HG03469 (cell line): Measurements from ENCODE around the gene CPHXL.

Experiments
- ATAC-seq: cut with Tn5 transposase; IDR thresholded peaks from one replicate; pipeline ENCODE4 v1.9.1; 2021; ENCODE audit warnings: mild to moderate bottlenecking, moderate library complexity, moderate number of reproducible peaks; ENCODE audit not compliant: unreplicated experiment

Gene CPHXL

GRCh38 chr16:75726390-75726789, at the start of gene CPHXL:
Gene CPHXL, minus strand, starts transcription at chr16:75726490. Its CDS starts 48 bp downstream, at chr16:75726442.
- no peak for ATAC-seq

- ATAC-seq: no peak
Measured at GRCh38 chr16:75774197-75774596, 47.9 kb upstream of the CPHXL start.

DNA sequence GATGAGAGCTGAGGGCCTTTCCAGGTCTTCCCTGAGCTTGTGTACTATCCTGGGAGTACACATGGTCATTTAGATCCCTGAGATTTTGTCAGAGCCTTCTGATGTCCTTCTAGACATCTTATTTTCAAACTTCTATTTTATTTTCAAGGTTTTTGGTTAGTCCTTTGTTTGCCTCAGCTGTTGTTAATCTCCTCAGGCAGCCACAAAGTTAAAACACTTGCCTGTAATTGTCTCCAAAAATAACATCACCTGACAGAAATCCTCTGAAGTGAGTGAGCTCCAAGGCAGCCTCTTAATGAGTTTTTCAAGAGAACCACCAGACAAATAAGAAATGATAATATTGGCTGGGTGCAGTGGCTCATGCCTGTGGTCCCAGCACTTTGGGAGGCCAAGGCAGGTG, 43.8 kb upstream of the CPHXL start:
- no peak for ATAC-seq

GRCh38 chr16:75764154-75764768, 38.0 kb upstream of the CPHXL start:
- ATAC-seq: peak; percentile 94

GRCh38 chr16:75763204-75763603, 36.9 kb upstream of the CPHXL start:
- no peak for ATAC-seq

GRCh38 chr16:75762746-75763145, 36.5 kb upstream of the CPHXL start:
- ATAC-seq: no peak

DNA sequence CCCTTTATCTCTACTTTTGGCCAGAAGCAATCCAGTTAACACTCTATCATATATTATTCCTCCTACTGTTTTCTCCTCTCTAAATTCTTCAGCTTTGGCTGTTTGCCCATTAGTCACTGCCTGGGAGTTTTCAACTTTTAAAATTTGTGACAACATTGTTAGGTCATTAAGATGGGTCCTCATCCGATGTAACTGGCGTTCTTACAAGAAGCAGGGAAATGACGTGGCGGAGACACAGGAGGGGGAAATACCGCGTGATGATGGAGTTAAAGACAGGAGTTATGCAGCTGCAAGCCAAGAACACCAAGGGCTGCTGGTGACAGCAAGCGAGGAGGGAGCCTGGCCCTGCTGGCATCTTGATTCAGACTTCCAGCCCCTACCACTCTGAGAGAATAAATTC, 34.8 kb upstream of the CPHXL start:
- ATAC-seq: peak; percentile 21

GRCh38 chr16:75760018-75760519, 33.8 kb upstream of the CPHXL start:
- no peak for ATAC-seq

DNA sequence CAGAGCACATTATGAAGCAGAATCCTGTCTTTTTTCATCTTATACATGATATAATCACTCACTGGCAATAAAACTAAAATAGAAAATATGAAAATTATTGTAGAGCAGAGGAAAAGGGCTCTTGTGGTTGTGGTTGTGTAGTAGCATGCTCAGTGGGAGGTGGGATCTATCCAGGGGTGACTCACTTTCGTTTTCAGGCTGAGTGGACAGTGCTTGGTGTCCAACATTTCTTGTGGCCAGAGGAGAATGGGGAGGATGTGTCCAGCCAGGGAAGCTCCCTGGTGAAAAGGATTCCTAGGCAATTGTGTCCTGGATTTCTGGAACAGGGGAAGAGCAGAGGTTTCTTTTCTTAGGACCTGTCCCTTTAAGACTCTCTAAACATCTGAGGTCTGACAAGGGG, 31.9 kb upstream of the CPHXL start:
- ATAC-seq: no peak

DNA sequence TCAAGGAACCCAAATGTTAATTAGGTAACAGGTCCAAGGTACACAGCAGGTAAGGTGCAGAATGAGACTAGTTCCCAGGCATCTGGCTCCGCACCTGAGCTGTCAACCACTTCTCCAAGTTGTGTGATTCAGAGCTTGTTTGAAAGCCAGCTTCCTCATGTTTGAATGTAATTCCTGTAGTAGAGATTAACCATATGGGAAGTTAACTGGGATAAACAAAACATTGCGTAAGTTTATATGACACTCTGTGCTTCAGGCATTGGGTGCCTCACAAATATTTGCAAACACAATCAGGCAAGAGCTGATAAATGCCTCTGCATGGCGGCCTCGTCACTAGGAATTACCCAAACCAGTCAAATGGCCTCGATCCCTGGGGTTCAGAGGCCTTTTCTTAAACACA, 27.9 kb upstream of the CPHXL start:
- ATAC-seq: no peak

GRCh38 chr16:75750528-75750927, 24.2 kb upstream of the CPHXL start:
- no peak for ATAC-seq

- ATAC-seq: no peak
Measured at GRCh38 chr16:75746359-75746758, 20.1 kb upstream of the CPHXL start.

- ATAC-seq: no peak
Measured at GRCh38 chr16:75745823-75746222, 19.5 kb upstream of the CPHXL start.

DNA sequence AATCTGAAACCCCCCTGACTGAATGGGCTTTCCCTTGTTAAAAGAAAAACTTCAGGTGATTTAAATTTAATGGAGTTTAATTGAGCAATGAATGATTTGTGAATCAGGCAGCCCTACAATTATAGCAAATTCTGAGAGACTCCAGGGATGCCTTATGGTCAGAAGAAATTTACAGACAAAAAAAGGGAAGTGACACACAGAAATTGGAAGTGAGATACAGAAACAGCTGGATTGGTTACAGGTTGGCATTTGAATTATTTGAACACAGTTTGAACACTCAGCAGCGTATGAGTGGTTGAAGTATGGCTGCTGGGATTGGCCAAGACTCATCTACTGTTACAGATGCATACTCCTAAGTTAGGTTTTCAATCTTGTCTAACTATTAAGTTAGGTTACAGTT, 19.0 kb upstream of the CPHXL start:
- ATAC-seq: no peak

GRCh38 chr16:75742424-75743047, 16.2 kb upstream of the CPHXL start:
- ATAC-seq: no peak

GRCh38 chr16:75733305-75734211, 7.3 kb upstream of the CPHXL start:
- no peak for ATAC-seq

- no peak for ATAC-seq
Measured at GRCh38 chr16:75732871-75733270, 6.6 kb upstream of the CPHXL start.

DNA sequence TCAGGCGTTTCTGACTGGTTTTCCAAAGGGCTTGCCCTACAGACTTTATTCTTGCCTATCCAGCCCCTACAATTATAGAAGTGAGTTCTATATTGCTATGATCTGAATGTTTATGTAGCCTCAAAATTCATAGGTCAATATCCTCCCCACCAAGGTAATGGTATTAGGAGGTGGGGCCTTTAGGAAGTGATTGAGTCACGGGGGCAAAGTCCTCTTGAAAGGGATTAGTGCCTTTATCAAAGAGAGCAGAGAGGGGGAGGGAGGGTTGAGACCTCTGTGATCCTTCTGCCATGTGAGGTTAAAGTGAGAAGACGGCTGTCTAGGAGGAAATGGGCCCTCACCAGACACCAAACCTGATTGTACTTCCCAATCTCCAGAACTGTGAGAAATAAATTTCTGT, 931 bp upstream of the CPHXL start:
- ATAC-seq: no peak

DNA sequence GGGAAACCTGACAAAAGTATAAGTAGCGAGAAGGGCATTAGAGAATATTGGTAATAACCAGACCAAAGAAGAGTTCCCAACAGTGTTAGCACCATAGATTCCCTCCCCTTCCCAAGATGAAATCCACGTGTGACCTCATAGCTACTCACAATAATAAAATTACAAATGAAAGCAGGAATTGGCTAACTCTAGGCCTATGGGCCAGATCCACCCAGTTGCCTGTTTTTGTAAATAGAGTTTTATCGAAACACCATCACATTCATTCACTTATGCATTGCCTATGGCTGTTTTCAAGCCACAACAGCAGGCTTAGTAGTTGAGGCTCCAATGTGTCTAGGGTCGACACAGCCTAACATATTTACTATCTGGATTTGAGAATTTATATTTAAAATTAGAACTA, 7.8 kb downstream of the CPHXL start:
- no peak for ATAC-seq

DNA sequence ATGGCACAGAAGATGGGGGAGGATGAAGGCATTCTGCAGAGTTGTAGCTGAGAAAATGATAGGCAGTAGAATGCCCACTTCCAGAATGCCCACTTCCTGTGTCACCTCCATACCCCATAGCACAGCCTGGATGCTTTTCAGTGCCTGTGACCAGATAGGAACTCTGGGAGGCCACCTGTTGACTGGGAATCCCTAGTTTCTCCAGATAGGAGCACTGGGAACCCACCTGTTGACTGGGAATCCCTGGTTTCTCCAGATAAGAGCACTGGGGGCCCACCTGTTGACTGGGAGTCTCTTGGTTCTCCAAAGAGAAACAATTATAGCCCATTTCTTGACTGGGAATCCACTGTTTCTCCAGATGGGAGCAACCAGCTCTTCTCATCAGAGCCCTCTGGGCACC, 11.6 kb downstream of the CPHXL start:
- no peak for ATAC-seq

DNA sequence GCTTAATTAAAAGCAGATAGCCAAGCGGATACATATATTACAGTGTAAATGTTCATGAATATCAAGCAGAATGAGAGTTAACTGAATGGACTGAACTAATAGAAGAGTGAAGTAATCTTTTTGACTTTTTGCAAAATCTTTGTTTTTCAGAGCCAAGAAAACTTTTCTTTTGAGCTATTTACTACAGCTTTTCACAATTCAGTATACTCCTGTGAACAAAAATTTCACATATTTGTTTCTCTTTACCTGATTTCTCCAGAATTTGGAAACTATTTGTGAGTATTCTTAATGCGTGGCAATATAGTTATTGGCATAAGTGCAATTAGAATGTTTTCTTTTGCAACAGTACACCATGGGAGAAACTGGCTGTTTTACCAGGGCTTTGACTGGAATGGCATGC, 15.9 kb downstream of the CPHXL start:
- no peak for ATAC-seq

DNA sequence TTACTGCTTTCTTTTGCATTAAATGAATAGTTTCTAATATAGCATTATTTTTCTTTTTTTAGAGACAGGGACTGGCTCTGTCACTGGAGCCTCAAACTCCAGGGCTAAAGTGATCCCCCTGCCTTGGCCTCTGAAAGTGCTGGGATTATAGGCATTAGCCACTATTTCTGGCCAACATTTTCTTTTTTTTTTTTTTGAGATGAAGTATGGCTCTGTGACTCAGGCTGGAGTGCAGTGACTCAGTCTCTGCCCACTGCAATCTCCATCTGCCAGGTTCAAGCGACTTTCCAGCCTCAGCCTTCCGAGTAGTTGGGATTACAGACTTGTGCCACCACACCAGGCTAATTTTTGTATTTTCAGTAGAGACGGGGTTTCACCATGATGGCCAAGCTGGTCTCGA, 23.0 kb downstream of the CPHXL start:
- ATAC-seq: no peak
